Activated CD4-positive, alpha-beta T cell treated with anti-CD3 and anti-CD28 coated beads, Interleukin-2, amount 50 U/mL, for 4 hours (primary cell): ENCODE results near the gene BCAR1.

Experiments
- DNase-seq, 2 experiments: peaks; one replicate each; pipeline ENCODE4 v3.0.0-alpha.2; 2020

The BCAR1 gene

DNA sequence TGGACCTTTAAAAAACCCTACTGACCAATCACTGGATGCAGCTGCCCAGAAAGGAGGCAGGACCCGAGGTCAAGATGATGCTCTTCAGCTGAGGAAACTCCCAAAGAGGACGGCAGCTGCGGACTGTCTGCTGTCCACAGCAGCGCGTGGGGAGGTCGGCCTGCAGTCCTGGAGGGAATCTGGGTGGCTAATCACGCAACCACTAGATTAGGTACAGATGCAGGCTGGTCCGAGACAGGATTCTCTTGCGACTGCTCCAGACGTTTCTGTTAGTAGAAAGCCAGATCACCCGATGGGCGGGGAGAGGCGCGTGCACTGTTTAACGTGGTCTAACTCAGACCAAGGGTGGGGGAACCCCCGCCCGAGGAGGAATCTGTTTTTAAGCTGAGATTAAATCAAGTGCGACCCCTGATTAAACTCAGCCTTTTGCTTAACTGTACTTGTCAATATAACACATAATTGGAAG, 53.3 kb downstream of the BCAR1 start:
- DNase-seq = no peak

DNA sequence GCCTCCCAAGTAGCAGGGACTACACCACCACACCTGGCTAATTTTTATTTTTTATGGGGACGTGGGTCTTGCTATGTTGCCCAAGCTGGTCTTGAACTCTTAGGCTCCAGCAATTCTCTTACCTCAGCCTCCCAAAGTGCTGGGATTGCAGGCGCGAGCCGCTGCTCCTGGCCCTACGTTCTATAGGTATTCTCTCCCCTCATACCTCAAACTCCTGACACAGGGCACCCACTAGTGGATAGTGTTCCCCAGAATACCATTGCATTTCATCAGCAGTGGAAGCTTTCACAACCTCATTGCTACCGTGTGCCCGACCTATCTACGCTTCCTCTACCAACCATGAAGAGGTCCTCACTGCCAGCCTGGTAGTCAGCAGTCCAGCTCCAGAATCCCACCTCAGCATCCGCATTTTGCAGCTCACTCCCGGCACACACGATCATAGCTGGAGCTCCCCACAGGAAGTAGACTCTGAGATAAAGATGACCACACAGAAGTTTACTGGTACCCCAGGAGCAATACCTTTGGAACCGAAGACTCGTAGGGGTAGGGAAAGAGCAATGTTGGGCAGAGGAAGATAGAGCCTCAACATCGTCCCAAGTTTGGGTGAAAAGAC, 53.8 kb downstream of the BCAR1 start:
- no peak for DNase-seq

DNA sequence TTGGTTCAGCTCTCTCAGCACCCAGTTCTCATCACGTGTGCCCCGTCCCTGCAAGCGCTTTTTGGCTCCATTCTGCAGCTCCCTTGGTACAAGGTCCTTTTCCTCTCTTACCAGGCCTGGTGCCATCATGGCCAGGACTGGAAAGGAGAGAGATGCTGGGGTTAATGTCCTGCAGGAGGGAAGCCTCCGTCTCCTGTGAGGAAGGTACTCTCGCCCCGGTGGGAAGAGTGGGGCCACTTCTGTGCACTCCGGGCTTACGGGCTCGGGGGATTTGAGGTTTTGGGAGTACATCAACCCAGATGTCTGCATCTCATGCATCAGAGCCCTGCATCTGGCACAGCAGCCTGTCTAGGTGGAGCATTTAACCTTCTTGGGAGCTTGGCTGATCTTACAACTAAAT, 54.6 kb downstream of the BCAR1 start:
- no peak for DNase-seq

DNA sequence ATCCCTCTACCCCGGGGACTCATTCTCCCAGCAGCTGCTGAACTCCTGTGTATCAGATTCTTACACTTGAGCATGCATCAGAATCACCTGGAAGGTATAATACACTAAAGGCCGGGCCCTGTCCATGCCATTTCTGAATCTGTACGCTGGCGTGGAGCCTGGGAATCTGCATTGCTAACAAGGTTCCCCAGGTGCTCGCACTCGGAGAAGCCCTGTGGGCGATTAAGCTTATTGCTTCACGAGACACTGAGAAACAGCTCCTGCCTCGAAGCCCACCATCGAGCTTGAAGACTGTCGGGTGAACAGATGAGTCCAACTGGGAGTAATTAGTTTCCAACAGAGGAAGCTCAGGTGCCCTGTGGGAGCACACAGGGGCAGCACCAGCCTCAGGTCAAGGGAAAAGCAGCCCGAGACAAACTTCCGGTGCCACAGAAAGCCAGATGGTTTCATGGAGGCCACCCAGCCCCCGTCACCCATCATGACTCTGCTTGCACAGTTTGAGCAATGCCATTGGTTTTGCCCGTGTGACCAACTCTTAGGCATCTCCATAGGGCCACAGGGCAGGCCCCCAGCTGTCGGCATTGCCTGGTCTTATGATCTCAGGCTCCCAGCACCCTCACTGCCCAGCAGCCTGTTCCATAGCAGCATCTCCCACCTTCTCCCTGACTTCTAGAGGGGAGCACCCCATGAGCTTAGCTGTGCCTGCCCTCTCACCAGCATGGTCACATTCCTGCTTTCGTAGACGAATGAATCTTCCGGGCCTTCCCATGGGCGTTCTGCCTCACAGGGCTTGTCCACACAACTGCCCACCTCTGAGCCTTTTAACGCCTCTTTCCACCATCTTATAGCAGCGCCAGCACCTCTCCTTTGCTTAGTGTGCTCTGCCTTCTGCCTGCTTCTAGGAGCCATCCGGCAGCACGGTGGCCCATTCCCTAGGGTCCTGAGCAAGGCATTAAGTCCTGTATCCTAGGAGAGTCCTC, 55.3 kb downstream of the BCAR1 start:
- no peak for DNase-seq

DNA sequence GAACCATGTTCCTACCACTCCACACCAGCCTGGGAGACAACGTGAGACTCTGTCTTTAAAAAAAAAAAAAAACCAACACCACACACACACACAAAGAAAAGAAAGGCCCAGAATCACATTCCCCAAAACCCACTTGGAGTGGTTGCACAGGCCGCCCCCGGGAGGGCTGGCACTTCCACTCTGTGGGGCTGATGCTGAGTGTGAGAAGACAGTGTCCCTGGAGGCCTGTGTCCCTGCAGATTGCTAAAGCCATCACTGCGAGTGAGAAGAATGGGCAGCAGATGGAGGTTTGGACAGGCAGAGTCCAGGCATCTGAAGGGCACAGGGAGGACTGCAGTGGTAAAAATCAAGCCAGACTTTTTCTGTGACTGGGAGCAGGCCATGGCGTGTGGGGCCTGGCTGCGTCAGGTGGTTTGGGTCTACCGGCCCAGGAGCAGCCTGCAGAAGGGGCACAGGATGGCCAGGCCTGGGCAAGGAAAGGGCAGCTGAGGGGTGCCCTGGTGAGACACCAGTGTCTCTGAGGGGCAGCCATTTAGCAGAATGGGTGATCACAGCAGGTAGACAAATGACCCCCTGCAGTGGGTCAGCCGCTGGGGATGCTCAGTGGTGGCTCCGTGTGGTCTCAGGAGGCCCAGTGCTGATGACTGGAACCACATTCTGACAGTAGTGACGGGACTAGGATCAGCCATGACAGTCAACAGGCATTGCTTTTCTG, 57.5 kb downstream of the BCAR1 start:
- DNase-seq = no peak

DNA sequence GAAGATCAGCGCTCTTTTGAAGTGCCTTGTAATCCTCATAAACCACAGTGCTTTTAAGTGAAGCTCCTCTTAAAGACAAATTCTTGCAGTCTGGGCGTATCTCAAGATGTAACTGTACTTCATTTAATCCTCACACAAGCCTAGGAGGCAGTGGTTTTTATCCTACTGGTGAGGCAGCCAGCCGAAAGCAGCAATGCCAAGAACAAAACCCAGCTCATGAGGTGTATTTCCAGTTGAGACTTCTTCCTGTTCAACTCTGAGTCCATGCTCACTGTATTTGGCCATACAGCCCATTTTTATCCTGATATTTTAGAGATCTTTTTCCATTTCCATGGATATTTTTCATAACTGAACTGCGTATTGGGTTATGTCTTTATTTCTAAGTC, 58.2 kb downstream of the BCAR1 start:
- no peak for DNase-seq

DNA sequence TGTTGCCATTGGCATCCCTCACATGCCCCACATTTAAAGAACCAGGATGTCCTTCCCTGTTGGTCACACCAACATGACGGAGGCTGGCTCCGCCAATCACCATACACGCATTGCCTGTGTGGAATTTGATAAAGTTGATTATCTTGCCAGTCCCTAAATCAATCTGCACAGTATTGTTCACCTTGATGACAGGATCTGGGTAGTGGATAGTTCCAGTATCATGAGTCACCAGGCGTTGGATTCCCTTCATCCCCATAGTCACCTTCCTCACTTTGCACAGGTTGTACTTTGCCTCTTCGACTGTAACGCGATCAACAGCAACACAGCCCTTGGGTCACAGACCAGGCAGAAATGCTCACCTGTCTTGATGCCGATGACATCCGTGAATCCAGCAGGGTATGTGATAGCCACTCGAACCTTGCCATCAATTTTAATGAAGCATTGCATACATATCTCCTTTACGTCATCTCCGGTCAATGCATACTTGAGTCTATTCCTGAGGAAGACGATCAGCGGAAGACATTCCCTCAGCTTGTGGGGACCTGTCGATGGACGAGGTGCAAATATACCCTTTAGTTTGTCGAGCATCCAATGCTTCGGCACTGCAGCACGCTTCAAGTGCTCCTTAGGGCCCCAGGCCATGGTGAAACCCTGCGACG, 58.7 kb downstream of the BCAR1 start:
- DNase-seq = no peak

DNA sequence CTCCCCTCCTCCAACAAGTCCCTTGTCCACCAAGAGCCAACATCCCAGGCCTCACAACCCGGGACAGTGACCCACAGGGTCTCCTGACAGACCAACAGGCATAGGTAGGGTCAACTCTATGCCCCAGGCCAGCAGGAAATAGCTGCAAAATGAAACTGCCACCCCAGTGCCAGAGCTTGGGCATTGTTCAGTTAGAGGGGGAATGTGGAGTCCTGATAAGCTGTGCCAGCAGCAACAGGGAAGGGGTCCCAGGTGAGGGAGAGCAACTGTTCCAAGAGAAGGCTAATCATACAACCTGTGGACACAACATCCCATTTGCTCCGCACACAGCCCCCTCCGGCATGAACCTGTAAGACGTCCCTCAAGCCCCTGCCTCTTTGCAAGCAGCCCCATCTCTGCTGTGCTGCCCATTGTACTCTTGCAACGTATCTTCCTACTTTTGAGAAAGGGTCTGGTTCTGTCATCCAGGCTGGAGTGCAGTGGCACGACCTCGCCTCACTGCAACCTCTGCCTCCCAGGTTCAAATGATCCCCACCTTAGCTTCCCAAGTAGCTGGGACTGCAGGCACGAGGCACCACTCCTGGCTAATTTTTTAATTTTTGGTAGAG, 61.7 kb downstream of the BCAR1 start:
- DNase-seq = no peak

DNA sequence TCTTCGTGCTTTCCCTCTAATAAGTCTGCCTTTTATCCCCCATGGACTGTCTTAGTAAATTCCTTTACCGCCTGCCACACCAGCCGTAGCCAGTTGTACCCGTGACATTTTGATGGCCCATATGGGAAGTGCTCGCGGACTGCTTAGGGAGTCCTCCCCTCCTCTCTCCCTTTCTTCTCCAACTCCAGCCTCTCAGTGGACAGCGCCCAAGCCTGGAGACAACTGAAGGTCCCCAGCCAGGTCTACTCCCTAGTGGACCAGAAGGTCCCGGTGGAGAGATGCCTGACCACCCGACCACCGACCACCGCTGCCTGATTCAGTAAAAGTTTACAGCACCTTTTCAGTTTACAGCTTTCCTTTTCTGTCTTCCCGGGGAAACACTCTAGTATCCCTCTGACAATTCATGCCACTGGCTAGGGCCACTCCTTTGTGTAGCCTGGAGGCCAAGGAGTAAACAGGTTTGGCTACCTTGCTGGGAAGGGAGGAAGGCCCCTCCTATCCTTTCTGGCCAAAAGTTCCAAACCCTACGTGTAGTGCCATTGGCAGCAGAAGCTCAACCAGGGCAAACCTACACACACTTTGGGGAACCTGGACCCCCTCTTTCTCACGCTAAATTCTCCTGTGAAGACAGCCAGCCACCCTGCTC, 62.5 kb downstream of the BCAR1 start:
- DNase-seq = no peak

DNA sequence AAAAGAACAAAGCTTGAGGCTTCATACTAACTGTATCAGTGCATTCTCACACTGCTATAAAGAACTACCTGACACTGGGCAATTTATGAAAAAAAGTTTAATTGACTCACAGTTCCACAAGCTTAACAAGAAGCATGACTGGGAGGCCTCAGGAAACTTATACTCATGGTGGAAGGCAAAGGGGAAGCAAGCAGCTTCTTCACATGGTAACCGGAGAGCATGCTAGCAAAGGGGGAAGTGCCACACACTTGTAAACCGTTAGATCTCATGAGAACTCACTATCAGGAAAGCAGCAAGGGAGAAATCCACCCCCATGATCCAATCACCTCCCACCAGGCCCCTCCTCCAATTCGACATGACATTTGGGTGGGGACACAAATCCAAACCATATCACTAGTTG, 69.8 kb downstream of the BCAR1 start:
- no peak for DNase-seq

DNA sequence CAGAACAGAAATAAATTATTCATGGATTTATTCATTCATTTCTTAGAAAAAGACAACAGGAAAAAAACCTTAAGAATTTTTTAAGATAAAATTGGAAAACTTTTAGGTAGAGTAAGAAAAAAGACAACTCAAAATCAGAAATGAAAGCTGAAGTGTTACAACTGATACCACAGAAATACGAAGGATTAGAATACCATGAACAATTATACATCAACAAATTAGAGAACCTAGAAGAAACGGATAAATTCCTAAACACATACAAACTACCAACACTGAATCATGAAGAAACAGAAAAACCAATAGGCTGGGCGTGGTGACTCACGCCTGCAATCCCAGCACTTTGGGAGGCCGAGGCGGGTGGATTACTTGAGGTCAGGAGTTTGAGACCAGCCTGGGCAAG, 72.2 kb downstream of the BCAR1 start:
- no peak for DNase-seq
